ENCODE data around the gene OMP. TPM values are rescaled to one million over a fixed set of nuclear protein-coding genes. Genes with fewer than 3 reads are reported as not detected.

OMP gene
- polyA plus RNA-seq, 3 donors: not detected

- Histone ChIP-seq H3K27me3 (ENCODE audit: control insufficient read depth in 2 of 2, insufficient read depth in 2 of 2, low read length in 2 of 2) (no peaks in the 10 kb centered on the region), H4K20me1 (ENCODE audit: insufficient read depth, low read length) (no peaks in the 10 kb centered on the region), H3K4me3 (replicated peaks in 1 of 3; ENCODE audit: low read depth in 2 of 3, low read length in 3 of 3) (no peak overlapping the region), H3K4me1 (ENCODE audit: control insufficient read depth in 1 of 2, insufficient read depth in 2 of 2, low read length in 2 of 2) (peaks cover 14 to 15% of the 10 kb centered on the region in 2 donors), H3K79me2 (ENCODE audit: insufficient read depth, low read length) (no peaks in the 10 kb centered on the region), H3K4me2 (replicated peaks; ENCODE audit: extremely low read depth, low read length, poor library complexity, severe bottlenecking) (no peak overlapping the region), H2AFZ (ENCODE audit: insufficient read depth, low read depth, low read length, poor library complexity, severe bottlenecking) (no peak overlapping the region), H3K36me3 (replicated peaks in 1 of 2; ENCODE audit: control insufficient read depth in 1 of 2, insufficient read depth in 2 of 2, low read length in 2 of 2) (no peaks in the 10 kb centered on the region), H3K9me3 (replicated peaks in 1 of 2; ENCODE audit: control insufficient read depth in 1 of 2, insufficient read depth in 1 of 2, low read length in 2 of 2) (no peaks in the 10 kb centered on the region), H3K27ac (ENCODE audit: low read depth in 1 of 2, low read length in 2 of 2) (no peak overlapping the region), H3K9ac (ENCODE audit: insufficient read depth, low read length, poor library complexity, severe bottlenecking) (no peak overlapping the region)
- Mint-ChIP-seq H3K9me3 (peaks cover 0 to 5% (median 0%) of the 10 kb centered on the region in 7 donors), H3K27me3 (ENCODE audit: low read depth in 3 of 3) (peaks cover 2 to 5% (median 3%) of the 10 kb centered on the region in 3 donors), H3K4me1 (peaks cover 18% of the 10 kb centered on the region), H3K36me3 (no peaks in the 10 kb centered on the region), H3K4me3 (no peak overlapping the region), H3K27ac (no peak overlapping the region)
- 100% methylated on average over 1 of the region's 2 CpGs for WGBS (ENCODE audit: insufficient coverage)
- DNase-seq: no peak
- intact Hi-C loops (cut with micrococcal nuclease): loop anchor here in 1 of 2 donors (10.0 kb wide), 1 partner anchor 356 kb away; no protein-coding TSS in a partner anchor
- TF ChIP-seq, protein P1, sequence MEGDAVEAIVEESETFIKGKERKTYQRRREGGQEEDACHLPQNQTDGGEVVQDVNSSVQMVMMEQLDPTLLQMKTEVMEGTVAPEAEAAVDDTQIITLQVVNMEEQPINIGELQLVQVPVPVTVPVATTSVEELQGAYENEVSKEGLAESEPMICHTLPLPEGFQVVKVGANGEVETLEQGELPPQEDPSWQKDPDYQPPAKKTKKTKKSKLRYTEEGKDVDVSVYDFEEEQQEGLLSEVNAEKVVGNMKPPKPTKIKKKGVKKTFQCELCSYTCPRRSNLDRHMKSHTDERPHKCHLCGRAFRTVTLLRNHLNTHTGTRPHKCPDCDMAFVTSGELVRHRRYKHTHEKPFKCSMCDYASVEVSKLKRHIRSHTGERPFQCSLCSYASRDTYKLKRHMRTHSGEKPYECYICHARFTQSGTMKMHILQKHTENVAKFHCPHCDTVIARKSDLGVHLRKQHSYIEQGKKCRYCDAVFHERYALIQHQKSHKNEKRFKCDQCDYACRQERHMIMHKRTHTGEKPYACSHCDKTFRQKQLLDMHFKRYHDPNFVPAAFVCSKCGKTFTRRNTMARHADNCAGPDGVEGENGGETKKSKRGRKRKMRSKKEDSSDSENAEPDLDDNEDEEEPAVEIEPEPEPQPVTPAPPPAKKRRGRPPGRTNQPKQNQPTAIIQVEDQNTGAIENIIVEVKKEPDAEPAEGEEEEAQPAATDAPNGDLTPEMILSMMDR (IDR thresholded peaks at IDR 0.05): no peak
Measured at GRCh38 chr11:77080643-77081210, 21.9 kb upstream of the OMP start.

DNA sequence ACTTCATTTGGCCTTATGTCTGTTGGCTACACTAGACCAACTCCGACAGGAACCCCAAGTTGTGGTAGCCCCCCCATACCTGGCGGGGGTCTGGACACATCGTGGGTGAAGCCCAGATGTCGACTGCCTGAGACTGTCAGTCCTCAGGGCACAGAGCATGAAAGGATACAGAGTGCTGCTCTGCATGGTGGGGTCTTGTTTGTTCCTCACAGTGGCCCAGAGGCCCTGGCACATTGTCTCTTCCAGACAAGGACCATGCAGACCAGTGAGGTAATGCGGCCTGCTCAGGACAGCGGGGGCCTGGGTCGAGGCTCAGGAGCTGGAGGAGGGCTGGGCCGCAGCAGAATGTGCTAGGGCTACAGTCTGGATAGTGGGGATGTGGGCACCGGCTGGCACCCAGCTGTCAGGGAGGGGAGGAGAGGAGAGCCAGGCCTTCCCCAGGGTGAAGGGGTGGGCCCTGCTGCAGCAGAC is 21.2 kb upstream of the OMP start:
- no peak overlapping the region for H3K4me2 ChIP-seq (replicated peaks; ENCODE audit: extremely low read depth, low read length, poor library complexity, severe bottlenecking)
- H3K36me3 ChIP-seq (replicated peaks in 1 of 2; ENCODE audit: control insufficient read depth in 1 of 2, insufficient read depth in 2 of 2, low read length in 2 of 2): no peaks in the 10 kb centered on the region
- intact Hi-C loops (cut with micrococcal nuclease): loop anchor here in 1 of 2 donors (10.0 kb wide), 1 partner anchor 357 kb away; no protein-coding TSS in a partner anchor
- H3K9ac ChIP-seq (ENCODE audit: insufficient read depth, low read length, poor library complexity, severe bottlenecking): no peak overlapping the region
- H4K20me1 ChIP-seq (ENCODE audit: insufficient read depth, low read length): no peaks in the 10 kb centered on the region
- no peak overlapping the region for H3K4me3 Mint-ChIP-seq
- H3K9me3 Mint-ChIP-seq: peaks cover 0 to 5% (median 0%) of the 10 kb centered on the region in 7 donors
- H3K27me3 Mint-ChIP-seq (ENCODE audit: low read depth in 3 of 3): peaks cover 2 to 5% (median 2%) of the 10 kb centered on the region in 3 donors
- H3K9me3 ChIP-seq (replicated peaks in 1 of 2; ENCODE audit: control insufficient read depth in 1 of 2, insufficient read depth in 1 of 2, low read length in 2 of 2): no peaks in the 10 kb centered on the region
- no peaks in the 10 kb centered on the region for H3K79me2 ChIP-seq (ENCODE audit: insufficient read depth, low read length)
- peaks cover 18% of the 10 kb centered on the region for H3K4me1 Mint-ChIP-seq
- no peaks in the 10 kb centered on the region for H3K36me3 Mint-ChIP-seq
- 99% methylated on average over 9 of the region's 9 CpGs for WGBS (ENCODE audit: insufficient coverage)
- no peak overlapping the region for H3K27ac Mint-ChIP-seq
- TF ChIP-seq, protein P1 (IDR thresholded peaks at IDR 0.05): no peak
- peaks cover 14 to 15% of the 10 kb centered on the region in 2 donors for H3K4me1 ChIP-seq (ENCODE audit: control insufficient read depth in 1 of 2, insufficient read depth in 2 of 2, low read length in 2 of 2)
- no peak overlapping the region for H3K27ac ChIP-seq (ENCODE audit: low read depth in 1 of 2, low read length in 2 of 2)
- no peaks in the 10 kb centered on the region for H3K27me3 ChIP-seq (ENCODE audit: control insufficient read depth in 2 of 2, insufficient read depth in 2 of 2, low read length in 2 of 2)
- DNase-seq: no peak
- no peak overlapping the region for H2AFZ ChIP-seq (ENCODE audit: insufficient read depth, low read depth, low read length, poor library complexity, severe bottlenecking)
- H3K4me3 ChIP-seq (replicated peaks in 1 of 3; ENCODE audit: low read depth in 2 of 3, low read length in 3 of 3): no peak overlapping the region
